Measurements from ENCODE around the gene B9D1. TPM values are rescaled to one million over a fixed set of nuclear protein-coding genes. Genes with fewer than 3 reads are reported as not detected.
A peak's percentile ranks its signal among the peaks of the same experiment; 100 is the strongest.
"Not testable (repeated sequence)": the region's sequence is repeated elsewhere in the genome, so short reads cannot be mapped to it uniquely, and the experiment has no call there.

Gene B9D1
- total RNA-seq, 1 donor from 2014 or later, result 25.9 TPM

GRCh38 chr17:19359151-19359550 is 3.4 kb downstream of the B9D1 start:
- no peak for DNase-seq (ENCODE audit: low read depth)

GRCh38 chr17:19357761-19358160 is 4.8 kb downstream of the B9D1 start:
- no peak for DNase-seq (ENCODE audit: low read depth)

DNA sequence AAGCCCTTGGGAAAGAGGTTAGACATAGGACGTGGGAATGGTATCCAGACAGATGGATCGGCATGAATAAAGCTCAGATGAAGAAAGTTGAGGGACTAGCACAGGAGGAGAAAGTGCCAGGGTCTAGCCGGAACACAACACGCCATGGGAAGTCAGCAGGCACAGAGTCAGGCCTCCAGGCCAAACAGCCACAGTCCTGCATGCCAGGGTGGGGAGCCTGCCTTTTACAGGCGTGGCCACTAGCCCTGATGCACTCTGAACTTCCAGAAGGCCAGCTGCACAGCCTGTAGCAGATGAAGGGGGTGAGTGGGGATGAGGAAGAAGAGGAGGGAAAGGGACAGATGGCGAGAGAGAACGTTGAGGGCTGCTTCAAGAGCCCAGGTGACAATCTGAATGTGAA is 5.2 kb downstream of the B9D1 start:
- DNase-seq (ENCODE audit: low read depth), result no peak

DNA sequence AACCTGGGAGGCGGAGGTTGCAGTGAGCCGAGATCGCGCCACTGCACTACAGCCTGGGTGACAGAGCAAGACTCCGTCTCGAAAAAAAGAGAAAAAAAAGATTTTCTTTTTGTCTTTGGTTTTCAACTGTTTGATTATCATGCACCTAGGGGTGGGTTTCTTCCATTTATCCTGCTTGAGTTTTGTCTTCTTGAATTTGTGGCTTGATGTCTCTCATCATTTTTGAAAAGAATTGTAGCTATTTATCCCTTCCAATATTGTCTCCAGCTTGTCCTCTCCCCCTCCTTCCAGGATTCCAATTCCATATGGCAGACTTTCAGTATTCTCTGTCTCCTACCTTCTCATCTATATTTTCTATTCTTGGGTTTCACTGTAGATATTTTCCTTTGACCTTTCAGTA is 7.8 kb downstream of the B9D1 start:
- DNase-seq (ENCODE audit: low read depth), result no peak

DNA sequence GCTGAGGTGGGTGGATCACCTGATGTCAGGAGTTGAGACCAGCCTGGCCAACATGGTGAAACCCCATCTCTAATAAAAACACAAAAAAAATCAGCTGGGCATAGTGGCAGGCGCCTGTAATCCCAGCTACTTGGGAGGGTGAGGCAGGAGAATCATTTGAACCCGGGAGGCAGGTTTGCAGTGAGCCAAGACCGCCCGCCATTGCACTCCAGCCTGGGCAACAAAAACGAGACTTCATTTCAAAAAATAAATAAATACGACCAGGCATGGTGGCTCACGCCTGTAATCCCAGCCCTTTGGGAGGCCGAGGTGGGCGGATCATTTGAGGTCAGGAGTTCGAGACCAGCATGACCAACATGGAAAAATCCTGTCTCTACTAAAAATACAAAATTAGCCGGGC is 9.1 kb downstream of the B9D1 start:
- DNase-seq (ENCODE audit: low read depth), result not testable (repeated sequence)

GRCh38 chr17:19348806-19349205 is 13.7 kb downstream of the B9D1 start:
- DNase-seq (ENCODE audit: low read depth), result no peak

- no peak for DNase-seq (ENCODE audit: low read depth)
Measured at GRCh38 chr17:19348081-19348650, 14.4 kb downstream of the B9D1 start.

- no peak for DNase-seq (ENCODE audit: low read depth)
Measured at GRCh38 chr17:19347323-19348080, 15.0 kb downstream of the B9D1 start.

DNA sequence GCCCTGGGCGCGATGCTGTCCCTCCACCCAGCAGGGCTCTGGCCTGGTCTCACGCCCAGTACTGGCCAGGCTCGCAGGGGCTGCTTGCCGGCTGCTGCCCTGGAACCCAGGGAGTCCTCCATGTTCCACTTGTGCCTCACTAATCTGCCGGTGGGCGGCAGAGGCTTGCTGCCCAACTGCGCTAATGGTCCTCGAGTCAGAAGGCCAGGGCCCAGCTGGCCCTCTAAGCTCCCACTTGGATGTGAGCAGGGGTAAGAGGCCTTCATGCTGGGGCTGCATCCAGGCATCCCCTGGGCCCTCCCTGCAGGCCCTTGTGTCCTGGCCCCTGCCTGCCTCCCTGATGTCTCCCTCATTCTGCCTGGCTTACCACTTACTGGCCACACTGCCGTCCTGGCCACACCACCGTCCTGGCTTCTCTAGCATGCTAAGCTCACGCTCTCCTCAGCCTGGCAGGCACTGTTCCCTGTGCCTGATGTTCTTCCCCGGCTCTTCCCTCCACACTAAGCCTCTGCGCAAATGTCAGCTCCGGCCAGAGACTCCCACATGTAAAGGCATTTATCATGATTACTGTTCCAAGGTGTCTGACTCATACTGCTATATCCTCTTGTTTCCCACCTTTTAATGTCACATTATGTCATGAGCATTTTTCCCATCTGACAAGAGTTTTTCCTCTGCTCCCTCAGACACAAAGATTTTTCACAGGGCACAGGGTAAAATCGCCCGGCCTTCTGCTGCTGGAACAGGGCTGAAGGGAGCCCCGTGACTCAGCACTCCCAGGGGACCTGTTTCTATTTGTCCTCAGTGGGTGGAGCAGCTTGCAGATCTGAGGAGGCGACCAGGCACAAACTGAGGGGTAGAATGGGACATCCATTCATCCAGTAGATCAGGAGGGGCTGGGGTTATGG is 15.9 kb downstream of the B9D1 start:
- peak; percentile 39 for DNase-seq (ENCODE audit: low read depth)

- no peak for DNase-seq (ENCODE audit: low read depth)
Measured at GRCh38 chr17:19345486-19346350, 16.8 kb downstream of the B9D1 start.

DNA sequence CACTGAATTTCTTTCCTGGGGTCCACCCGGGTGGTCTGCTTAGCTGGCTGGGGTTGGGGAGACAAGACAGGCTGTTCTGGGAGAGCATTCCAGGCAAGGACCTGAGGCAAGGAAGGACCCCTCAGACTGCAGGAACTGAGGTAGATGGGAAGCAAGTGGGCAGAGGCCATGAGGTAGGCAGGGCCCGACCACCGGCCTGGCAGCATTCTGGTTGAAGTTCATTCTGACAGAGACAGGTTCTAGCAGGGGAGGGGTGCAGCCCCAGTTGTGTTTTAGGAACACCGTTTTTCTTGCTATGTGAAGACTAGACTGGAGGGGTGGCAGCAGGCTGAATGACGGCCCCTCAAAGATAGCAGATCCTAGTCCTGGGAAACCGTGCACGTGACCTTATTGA is 17.5 kb downstream of the B9D1 start:
- DNase-seq (ENCODE audit: low read depth), result no peak

DNA sequence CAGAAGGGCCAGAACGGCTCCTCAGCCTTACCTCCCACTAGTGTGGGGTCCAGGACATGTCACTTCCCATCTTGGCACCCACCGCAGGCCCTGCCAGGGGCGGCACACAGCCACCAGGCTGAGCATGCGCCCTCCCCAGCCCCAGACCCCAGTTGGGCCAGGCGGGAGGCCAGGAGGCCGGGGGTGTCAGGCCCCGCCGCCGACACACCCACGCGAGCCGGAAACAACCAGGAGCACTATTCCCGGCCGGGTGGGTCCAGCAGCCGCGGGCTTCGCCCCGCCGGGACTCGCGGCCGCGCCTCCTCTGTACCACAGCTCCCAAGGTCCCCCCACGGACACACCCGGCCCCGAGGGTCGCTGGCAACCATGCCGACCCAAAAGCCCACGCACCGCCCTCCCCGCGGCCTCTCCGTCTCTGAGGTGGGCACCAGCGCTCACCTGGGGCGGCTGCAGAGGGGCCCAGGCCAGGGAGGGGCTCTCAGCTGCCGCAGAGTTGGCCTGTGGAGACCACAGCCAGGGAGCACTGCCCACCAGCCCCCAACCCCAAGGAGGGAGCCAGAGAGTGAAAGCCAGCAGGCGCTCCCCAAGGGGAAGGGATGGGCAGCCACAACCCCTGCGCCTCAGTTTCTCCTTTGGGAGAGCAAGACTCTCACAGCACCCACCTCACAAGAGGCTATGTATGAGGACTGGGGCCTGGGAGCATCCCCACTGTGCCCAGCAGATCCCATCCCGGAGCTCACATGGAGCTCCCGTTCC is 18.0 kb downstream of the B9D1 start:
- no peak for DNase-seq (ENCODE audit: low read depth)

DNA sequence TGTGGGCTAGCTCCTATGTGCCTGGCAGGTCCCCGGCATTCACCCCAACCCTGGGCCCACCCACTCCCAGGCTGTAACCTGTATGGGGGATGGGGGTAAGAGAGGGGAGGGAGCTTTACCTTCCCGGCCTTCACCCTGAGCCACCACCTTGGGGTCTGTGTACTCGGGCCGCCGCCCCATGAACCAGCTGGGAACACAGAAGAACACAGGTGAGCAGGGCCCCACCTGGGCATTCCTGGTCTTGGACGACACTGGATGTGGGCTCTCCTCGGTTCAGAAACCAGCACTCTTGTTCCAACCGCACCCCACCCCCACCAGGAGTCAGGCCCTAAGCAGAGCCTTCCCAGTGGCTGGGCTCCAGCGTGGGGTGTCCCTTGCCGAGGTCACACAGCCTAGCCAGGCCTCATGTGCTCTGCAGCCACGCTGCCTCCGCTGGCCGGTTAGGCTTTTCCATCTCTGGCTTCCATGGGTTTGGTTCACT is 18.8 kb downstream of the B9D1 start:
- DNase-seq (ENCODE audit: low read depth), result no peak

DNA sequence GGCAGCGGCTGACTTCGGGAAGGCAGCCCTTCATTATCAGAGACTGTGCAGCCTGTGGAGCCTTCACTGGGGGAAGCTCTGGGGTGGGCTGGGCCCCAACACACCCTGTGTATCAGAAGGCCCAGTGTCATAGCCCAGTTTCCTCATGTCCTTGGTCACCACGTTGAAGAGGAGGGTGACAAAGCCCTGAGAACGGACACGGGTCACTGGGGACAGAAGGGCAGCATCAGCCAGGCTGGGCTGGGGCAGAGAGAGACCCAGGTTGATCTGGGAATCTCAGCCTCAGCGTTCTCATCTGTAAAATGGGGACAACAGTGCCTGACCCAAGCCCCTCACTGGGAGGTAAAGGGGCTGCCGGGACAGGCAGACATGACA is 19.3 kb downstream of the B9D1 start:
- no peak for DNase-seq (ENCODE audit: low read depth)

DNA sequence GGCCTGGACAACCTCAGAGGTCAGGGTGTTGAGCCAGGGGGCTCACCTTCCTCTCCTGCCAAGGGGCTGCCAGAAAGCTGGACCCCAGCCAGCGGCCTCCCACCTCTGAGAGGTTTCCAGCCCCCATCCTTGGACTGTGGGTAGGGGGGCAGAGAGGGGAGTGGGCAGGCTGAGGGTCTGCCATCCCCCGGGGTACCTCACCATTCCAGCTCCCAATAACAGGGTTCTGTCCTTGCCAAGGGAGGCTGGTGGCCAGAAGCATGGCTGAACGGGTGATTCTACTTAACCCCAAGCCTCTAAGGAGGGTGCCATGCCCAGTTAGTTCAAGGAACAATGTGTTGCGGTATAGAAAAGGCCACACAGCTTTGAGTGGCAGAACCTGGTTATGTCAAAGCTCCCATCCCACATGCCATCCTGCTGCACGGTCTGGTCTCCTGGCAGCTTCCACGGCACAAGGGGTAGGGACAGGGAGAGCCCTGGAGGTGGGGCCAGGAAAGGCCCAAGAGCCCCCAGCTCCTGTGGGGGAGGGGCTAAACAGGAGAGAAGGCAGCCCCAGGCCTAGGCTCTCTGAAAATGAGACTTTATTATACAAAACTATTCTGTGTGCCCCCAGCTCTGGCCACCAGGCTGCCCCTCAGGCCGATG is 19.8 kb downstream of the B9D1 start:
- DNase-seq (ENCODE audit: low read depth), result no peak

GRCh38 chr17:19341641-19342610 is 20.6 kb downstream of the B9D1 start:
- DNase-seq (ENCODE audit: low read depth), result no peak

DNA sequence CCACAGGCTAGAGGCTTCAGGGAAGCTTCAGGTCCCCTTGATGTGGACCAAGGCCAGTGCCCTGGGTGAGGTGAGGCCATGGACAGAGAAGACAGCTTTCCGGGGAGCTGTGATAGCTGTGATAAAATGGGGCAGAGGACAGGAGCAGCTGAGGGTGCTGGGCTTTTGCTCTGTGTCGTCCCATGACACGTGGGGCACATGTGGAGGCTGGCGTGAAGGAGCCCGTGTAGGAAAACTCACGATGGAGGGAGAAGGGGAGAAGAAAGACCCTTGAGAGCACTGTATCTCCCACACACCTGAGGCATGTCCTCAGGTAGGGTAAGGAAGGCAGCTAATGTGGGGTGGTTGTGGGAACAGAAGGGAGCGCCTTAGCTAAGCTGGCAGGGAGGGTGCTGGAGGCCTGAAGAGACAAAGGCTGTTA is 21.3 kb downstream of the B9D1 start:
- no peak for DNase-seq (ENCODE audit: low read depth)

- no peak for DNase-seq (ENCODE audit: low read depth)
Measured at GRCh38 chr17:19339341-19339815, 23.1 kb downstream of the B9D1 start.

Data from renal cortical epithelial cell (primary cell).